Heart right ventricle (tissue), 16 donors: ENCODE measurements around the gene SLC37A4. TPM values are rescaled to one million over a fixed set of nuclear protein-coding genes. Genes with fewer than 3 reads are reported as not detected.
"Not testable (repeated sequence)": the region's sequence is repeated elsewhere in the genome, so short reads cannot be mapped to it uniquely, and the experiment has no call there.

ENCODE experiments used
- ATAC-seq, 8 donors: fragments of 200-7000 bp; cut with Tn5 transposase; one replicate each; pipeline ENCODE4 v1.9.1; 2020; ENCODE audit warnings: mild to moderate bottlenecking in 8 of 8, moderate library complexity in 8 of 8, moderate number of reproducible peaks in 1 of 8
- DNase-seq, 2 donors: peaks; one replicate each; pipeline ENCODE4 v3.0.0-alpha.2; 2020
- H3K27ac ChIP-seq, 10 donors: fragments of 200-600 bp; sonication (generic) in 2 of 10; one replicate each; pipeline versions ENCODE4 v1.5.0 to v1.8.0; 2020 to 2022; ENCODE audit warnings: mild to moderate bottlenecking in 3 of 10
- H3K27me3 ChIP-seq, 7 donors: fragments of 200-600 bp; one replicate each; pipeline ENCODE4 v1.8.0; 2021 to 2022; ENCODE audit warnings: mild to moderate bottlenecking in 2 of 7
- H3K36me3 ChIP-seq, 9 donors: fragments of 200-600 bp; sonication (generic) in 1 of 9; one replicate each; pipeline versions ENCODE4 v1.5.0 to v1.8.0; 2020 to 2022; ENCODE audit warnings: mild to moderate bottlenecking in 2 of 9
- H3K4me1 ChIP-seq, 9 donors: fragments of 200-600 bp; sonication (generic) in 1 of 9; one replicate each; pipeline versions ENCODE4 v1.5.0 to v1.8.0; 2020 to 2022; ENCODE audit warnings: mild to moderate bottlenecking in 4 of 9
- H3K4me3 ChIP-seq, 10 donors: fragments of 200-600 bp; sonication (generic) in 2 of 10; one replicate each; pipeline versions ENCODE4 v1.5.0 to v1.8.0; 2020 to 2022; ENCODE audit warnings: mild to moderate bottlenecking in 7 of 10, moderate library complexity in 2 of 10
- H3K9me3 ChIP-seq, 11 donors: fragments of 200-600 bp in 10 of 11; sonication (generic) in 2 of 11; one replicate each; pipeline versions ENCODE4 v1.5.0 to v1.8.0; 2013 to 2022; ENCODE audit warnings: mild to moderate bottlenecking in 2 of 11, control low read depth in 1 of 11, moderate library complexity in 1 of 11
- WGBS, 2 donors: extraction: QIAGEN DNeasy Blood & Tissue Kit; methylation state at CpG; one replicate each; pipeline ENCODE4 v1.1.7; 2013; ENCODE audit warnings: inconsistent platforms in 1 of 2; 5-methylcytosine and 5-hydroxymethylcytosine counted together
- intact Hi-C, 10 donors: fragments of 100-400 bp; cut with DNase I; formaldehyde crosslinking; loops; one replicate each; pipeline versions ENCODE4 v1.11.1 to v1.14.2; 2022
- polyA plus RNA-seq, 2 donors: library from polyadenylated mRNA; stranded (reverse); fragments of 200-250 nt; gene quantifications; one replicate each; pipeline ENCODE4 v1.2.3, GENCODE V29; 2013
- total RNA-seq, 10 donors: library from RNA; stranded (reverse); fragmentation: NEBNext Ultra II Directional in 3 of 10; extraction: Animal tissue kit (Norgen Biotek cat#: 25700) in 3 of 10; gene quantifications; one replicate each; pipeline versions ENCODE4 v1.2.1 to v1.2.4, GENCODE V29; 2021 to 2023
- TF ChIP-seq, protein P1 (sequence below), 9 donors: fragments of 200-600 bp; sonication (generic) in 2 of 9; IDR thresholded peaks; one replicate each; pipeline versions ENCODE4 v1.5.0 to v1.8.0; 2021 to 2022; ENCODE audit warnings: antibody characterized with exemption in 9 of 9, mild to moderate bottlenecking in 5 of 9, moderate library complexity in 1 of 9
- donor health status: Arrhythmogenic right ventricular cardiomyopathy.
- donor health status: ischemic (EF 13 %, LVEDD 7.1; RV severe dilation, severe dysfunction).
- donor health status: healthy with polysubstance abuse.
- donor health status: DM: no; HTN: yes; CAD: no.
- donor health status: DM: no; HTN: no; CAD: no.
- donor health status: ischemic (EF 25% LVEDD 6.9; RV normal size, moderate dysfunction).
- donor health status: ischemic (EF 25% LVEDD 5.7; RV mildly dilated, moderate dysfunction).
- donor health status: healthy.
- donor health status: DM: yes; HTN: yes; CAD: no.
- donor health status: Ischemic cardiomyopathy.
- donor health status: ischemic (EF 35%, LVEDD 5.7; RV mildly dilated, moderate dysfunction).
- donor health status: nonischemic (EF 11% LVEDD 7.7; RV severe dilation, severe dysfunction).
- donor health status: DM: yes; HTN: yes; CAD: no.
- donor health status: PGD.
- donor health status: ischemic (EF 29% LVEDD 5.4; RV normal size, mild dysfunction).
- donor health status: nonischemic (EF 23%, LVEDD 6.1; RV moderate dilation, normal function).

Gene SLC37A4
- total and polyA plus RNA-seq, 12 donors: 3.8 to 12.0 (median 6.9) TPM

DNA sequence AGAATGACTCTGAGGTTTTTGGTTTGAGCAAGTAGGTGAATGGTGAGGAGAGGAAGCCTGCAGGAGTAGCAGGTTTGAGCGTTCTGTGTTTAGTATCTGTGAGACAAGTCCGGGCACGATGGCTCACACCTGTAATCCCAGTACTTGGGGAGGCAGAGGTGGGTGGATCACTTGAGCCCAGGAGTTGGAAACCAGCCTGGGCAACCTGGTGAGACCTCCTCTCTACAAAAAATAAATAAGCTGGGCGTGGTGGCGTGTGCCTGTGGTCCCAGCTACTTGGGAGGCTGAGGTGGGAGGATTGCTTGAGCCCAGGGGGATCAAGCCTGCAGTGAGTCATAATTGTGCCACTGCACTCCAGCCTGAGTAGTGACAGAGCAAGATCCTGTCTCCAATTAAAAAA is 42.4 kb downstream of the SLC37A4 start:
- no peaks in the 10 kb centered on the region for H3K9me3 ChIP-seq
- ATAC-seq (no peak), DNase-seq (no peak)
- TF ChIP-seq, protein P1, sequence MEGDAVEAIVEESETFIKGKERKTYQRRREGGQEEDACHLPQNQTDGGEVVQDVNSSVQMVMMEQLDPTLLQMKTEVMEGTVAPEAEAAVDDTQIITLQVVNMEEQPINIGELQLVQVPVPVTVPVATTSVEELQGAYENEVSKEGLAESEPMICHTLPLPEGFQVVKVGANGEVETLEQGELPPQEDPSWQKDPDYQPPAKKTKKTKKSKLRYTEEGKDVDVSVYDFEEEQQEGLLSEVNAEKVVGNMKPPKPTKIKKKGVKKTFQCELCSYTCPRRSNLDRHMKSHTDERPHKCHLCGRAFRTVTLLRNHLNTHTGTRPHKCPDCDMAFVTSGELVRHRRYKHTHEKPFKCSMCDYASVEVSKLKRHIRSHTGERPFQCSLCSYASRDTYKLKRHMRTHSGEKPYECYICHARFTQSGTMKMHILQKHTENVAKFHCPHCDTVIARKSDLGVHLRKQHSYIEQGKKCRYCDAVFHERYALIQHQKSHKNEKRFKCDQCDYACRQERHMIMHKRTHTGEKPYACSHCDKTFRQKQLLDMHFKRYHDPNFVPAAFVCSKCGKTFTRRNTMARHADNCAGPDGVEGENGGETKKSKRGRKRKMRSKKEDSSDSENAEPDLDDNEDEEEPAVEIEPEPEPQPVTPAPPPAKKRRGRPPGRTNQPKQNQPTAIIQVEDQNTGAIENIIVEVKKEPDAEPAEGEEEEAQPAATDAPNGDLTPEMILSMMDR (IDR thresholded peaks at IDR 0.05): no peak
- 89 to 93% methylated on average over 5 of the region's 5 CpGs for WGBS, 2 donors
- intact Hi-C loops: no loop called here
- H3K27ac ChIP-seq: no peak overlapping the region
- no peaks in the 10 kb centered on the region for H3K27me3 ChIP-seq
- no peak overlapping the region for H3K4me3 ChIP-seq
- no peaks in the 10 kb centered on the region for H3K4me1 ChIP-seq
- no peaks in the 10 kb centered on the region for H3K36me3 ChIP-seq

- WGBS, 2 donors: 57 to 72% methylated on average over 2 of the region's 2 CpGs
- Histone ChIP-seq H3K36me3 (no peaks in the 10 kb centered on the region), H3K27me3 (no peaks in the 10 kb centered on the region), H3K4me1 (peaks cover 0 to 12% (median 6%) of the 10 kb centered on the region in 9 donors), H3K27ac (no peak overlapping the region), H3K9me3 (no peaks in the 10 kb centered on the region), H3K4me3 (no peak overlapping the region)
- TF ChIP-seq, protein P1 (IDR thresholded peaks at IDR 0.05): no peak
- DNase-seq (no peak), ATAC-seq (no peak)
- intact Hi-C loops: no loop called here
Measured at GRCh38 chr11:118984825-118985224, 45.9 kb downstream of the SLC37A4 start.

DNA sequence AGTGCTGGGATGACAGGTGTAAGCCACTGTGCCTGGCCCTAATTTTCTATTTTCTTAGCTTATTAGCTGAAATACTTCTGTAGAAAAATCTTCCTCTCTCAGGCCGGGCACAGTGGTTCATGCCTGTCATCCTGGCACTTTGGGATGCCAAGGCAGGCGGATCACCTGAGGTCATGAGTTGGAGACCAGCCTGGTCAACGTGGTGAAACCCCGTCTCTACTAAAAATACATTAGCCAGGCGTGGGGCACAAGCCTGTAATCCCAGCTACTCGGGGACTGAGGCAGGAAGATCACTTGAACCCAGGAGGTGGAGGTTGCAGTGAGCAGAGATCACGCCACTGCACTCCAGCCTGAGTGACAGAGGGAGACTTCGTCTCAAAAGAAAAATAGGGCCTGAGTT is 46.3 kb downstream of the SLC37A4 start:
- H3K27ac ChIP-seq, H3K36me3 ChIP-seq, intact Hi-C loops, H3K4me3 ChIP-seq, H3K27me3 ChIP-seq, DNase-seq, H3K9me3 ChIP-seq, ATAC-seq: not testable (repeated sequence)
- peaks cover 0 to 17% (median 6%) of the 10 kb centered on the region in 9 donors for H3K4me1 ChIP-seq
- 52 to 61% methylated on average over 8 of the region's 8 CpGs for WGBS, 2 donors

DNA sequence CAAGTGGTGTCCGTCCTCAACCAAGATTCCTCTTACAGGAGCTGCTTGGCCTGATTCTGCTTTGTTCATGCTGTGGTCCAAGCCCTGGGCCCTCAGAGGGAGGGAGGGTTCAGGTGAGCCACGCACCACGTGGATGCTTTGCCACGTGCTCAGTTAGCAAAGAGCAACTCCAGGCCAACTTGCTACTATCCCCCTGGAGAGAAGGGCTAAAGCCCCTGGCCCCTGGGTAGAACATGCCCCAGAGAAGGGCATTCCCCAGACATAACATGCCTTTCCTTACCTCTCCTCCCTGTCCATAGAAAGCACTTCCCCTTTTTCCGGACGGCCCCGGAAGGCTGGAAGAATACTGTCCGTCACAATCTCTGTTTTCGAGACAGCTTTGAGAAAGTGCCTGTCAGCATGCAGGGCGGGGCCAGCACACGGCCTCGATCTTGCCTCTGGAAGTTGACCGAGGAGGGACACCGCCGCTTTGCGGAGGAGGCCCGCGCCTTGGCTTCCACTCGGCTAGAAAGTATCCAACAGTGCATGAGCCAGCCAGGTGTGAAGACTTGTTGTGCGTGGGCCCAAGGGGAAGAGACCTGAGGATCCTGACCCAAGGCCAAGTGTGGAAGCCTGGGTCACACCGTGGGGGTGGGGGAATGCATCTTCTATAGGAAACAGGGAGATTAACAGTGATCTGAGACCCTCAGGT is 50.3 kb downstream of the SLC37A4 start:
- Histone ChIP-seq H3K9me3 (no peaks in the 10 kb centered on the region), H3K4me1 (peaks cover 0 to 17% (median 6%) of the 10 kb centered on the region in 9 donors), H3K4me3 (peak overlapping the region in 7 of 10 donors; percentile 1 to 30 (median 12)), H3K27ac (peak overlapping the region in 1 of 10 donors; percentile 4), H3K27me3 (no peaks in the 10 kb centered on the region), H3K36me3 (no peaks in the 10 kb centered on the region)
- DNase-seq (peak; percentile 34 to 42), ATAC-seq (peak; percentile 54 to 82 (median 72))
- WGBS, 2 donors: 19 to 29% methylated on average over 21 of the region's 21 CpGs
- intact Hi-C loops: no loop called here
- TF ChIP-seq, protein P1 (IDR thresholded peaks at IDR 0.05): no peak

DNA sequence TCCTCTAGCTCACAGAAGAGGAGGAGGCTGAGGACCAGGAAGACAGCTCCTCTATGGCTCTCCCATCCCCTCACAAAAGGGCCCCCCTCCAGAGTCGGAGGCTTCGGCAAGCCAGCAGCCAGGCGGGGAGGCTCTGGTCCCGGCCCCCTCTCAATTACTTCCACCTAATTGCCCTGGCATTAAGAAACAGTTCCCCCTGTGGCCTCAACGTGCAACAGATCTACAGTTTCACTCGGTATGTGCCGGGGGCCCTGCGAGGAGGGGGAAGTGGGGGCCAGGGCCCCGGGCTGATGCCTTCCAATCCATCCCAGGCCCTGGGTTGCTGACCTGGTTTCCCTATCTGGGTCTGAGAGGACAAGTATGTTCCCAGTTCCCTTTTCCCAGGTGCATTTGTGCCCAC is 51.2 kb downstream of the SLC37A4 start:
- H3K27me3 ChIP-seq: no peaks in the 10 kb centered on the region
- H3K27ac ChIP-seq: no peak overlapping the region
- peaks cover 0 to 17% (median 6%) of the 10 kb centered on the region in 9 donors for H3K4me1 ChIP-seq
- TF ChIP-seq, protein P1 (IDR thresholded peaks at IDR 0.05): no peak
- no peak overlapping the region for H3K4me3 ChIP-seq
- ATAC-seq (no peak), DNase-seq (no peak)
- intact Hi-C loops: loop anchor here in 1 of 10 donors (10.0 kb wide), 1 partner anchor 155 kb away; no protein-coding TSS in a partner anchor
- H3K9me3 ChIP-seq: no peaks in the 10 kb centered on the region
- 65 to 67% methylated on average over 9 of the region's 9 CpGs for WGBS, 2 donors
- H3K36me3 ChIP-seq: no peaks in the 10 kb centered on the region
